NB4 (cell line): ENCODE results near the gene CDH2.

Experiments used
- DNase-seq: peaks from one replicate; pipeline ENCODE4 v3.0.0; 2010; ENCODE audit warnings: low read depth
- H3K4me3 ChIP-seq: one replicate; pipeline ENCODE4 v1.5.1; 2011; ENCODE audit warnings: mild to moderate bottlenecking, low read depth, low read length, moderate library complexity
- CTCF ChIP-seq: IDR thresholded peaks from one replicate; pipeline ENCODE4 v1.5.1; 2012; ENCODE audit warnings: low read depth, low read length
- MYC ChIP-seq: IDR thresholded peaks from 2 replicates; pipeline ENCODE4 v1.6.1; 2011; ENCODE audit warnings: low read depth, low read length
- POLR2A ChIP-seq: IDR thresholded peaks from 2 replicates; pipeline ENCODE4 v1.6.1; 2011; ENCODE audit warnings: mild to moderate bottlenecking; ENCODE audit not compliant: insufficient read length; ENCODE audit errors: extremely low read depth
- TF ChIP-seq, protein P1 (sequence below): IDR thresholded peaks from 2 replicates; pipeline ENCODE4 v1.6.1; 2011; ENCODE audit warnings: low read depth, low read length

CDH2 gene

DNA sequence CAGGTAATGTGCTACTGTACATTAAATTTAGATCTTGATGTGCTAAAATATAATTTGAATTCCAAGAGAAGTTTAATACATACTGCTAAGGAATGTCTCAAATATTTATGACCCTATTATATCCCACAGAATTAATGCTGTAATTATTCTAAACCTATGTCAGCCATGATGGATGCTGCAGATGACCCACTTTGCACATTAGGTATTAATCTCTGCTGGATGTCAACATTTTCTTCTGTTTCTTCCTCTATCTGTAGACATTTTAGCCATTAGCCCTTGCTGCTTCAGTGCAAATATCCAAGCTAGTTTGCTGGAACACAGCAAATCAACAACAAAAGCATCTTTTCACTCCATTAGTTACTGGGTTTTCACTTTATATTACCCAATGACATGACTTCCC, 164.6 kb downstream of the CDH2 start:
- DNase-seq, result no peak
- H3K4me3 ChIP-seq, result no peak overlapping the region

DNA sequence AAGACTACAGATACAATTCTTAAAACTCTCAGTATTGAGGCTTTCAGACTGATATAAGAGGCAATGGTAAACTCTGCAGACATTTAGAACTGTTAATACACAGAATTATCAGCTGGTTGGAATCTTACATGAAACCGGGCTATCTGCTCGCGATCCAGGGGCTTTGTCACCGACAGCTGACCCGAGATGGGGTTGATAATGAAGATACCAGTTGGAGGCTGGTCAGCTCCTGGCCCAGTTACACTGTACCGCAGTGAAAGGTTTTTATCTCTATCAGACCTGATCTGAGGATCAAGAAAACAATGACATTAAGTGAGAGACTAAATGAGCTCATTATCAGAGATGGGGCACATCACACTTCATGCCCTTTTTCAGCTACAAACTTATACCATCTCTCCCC, 167.3 kb downstream of the CDH2 start:
- TF ChIP-seq, protein P1, sequence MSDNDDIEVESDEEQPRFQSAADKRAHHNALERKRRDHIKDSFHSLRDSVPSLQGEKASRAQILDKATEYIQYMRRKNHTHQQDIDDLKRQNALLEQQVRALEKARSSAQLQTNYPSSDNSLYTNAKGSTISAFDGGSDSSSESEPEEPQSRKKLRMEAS, result no peak
- TF ChIP-seq MYC (no peak), POLR2A (no peak), CTCF (no peak)
- DNase-seq, result no peak
- H3K4me3 ChIP-seq, result no peak overlapping the region

More for the DNA sequence above, 164.6 kb downstream of the CDH2 start:
- TF ChIP-seq CTCF (no peak), POLR2A (no peak), MYC (no peak)

DNA sequence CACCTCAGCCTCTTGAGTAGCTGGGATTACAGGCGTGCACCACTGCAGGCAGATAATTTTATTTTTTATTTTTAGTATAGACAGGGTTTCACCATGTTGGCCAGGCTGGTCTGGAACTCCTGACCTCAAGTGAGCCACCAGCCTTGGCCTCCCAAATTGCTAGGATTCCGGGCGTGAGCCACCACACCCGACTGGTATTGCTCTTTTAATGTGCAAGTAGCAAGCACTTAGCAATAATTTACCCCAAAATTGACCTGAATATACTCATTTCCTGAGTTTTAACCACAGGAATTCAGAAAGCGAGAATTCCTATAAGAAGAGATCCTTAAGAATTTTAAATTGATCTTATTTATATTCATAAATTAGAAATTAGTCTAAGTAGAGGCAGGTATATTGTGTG, 169.1 kb downstream of the CDH2 start:
- no peak for TF ChIP-seq CTCF
- TF ChIP-seq, protein P1, result no peak
- TF ChIP-seq MYC, result no peak
- TF ChIP-seq POLR2A, result no peak
- no peak overlapping the region for H3K4me3 ChIP-seq
- no peak for DNase-seq

- no peak for DNase-seq
- H3K4me3 ChIP-seq, result no peak overlapping the region
- TF ChIP-seq, protein P1, result no peak
- no peak for TF ChIP-seq CTCF
- no peak for TF ChIP-seq MYC
- no peak for TF ChIP-seq POLR2A
Measured at GRCh38 chr18:28005164-28005563, 171.8 kb downstream of the CDH2 start.

GRCh38 chr18:28004606-28005005, 172.3 kb downstream of the CDH2 start:
- no peak for TF ChIP-seq MYC
- TF ChIP-seq, protein P1, result no peak
- TF ChIP-seq POLR2A, result no peak
- no peak for TF ChIP-seq CTCF
- H3K4me3 ChIP-seq, result no peak overlapping the region
- DNase-seq, result no peak

GRCh38 chr18:28003451-28003850, 173.5 kb downstream of the CDH2 start:
- no peak for DNase-seq
- no peak for TF ChIP-seq MYC
- H3K4me3 ChIP-seq, result no peak overlapping the region

GRCh38 chr18:28002841-28003240, 174.1 kb downstream of the CDH2 start:
- no peak for TF ChIP-seq CTCF
- TF ChIP-seq POLR2A, result no peak
- TF ChIP-seq, protein P1, result no peak
- TF ChIP-seq MYC, result no peak
- DNase-seq, result no peak
- no peak overlapping the region for H3K4me3 ChIP-seq
